Lower lobe of right lung (tissue), 2 donors: ENCODE results near the gene GRIK4. TPM values are rescaled to one million over a fixed set of nuclear protein-coding genes. Genes with fewer than 3 reads are reported as not detected.

ENCODE experiments used
- ATAC-seq, 2 donors: fragments of 200-7000 bp; cut with Tn5 transposase; one replicate each; pipeline ENCODE4 v1.9.1; 2020 to 2022; ENCODE audit warnings: mild to moderate bottlenecking in 2 of 2, moderate library complexity in 2 of 2
- DNase-seq: peaks from one replicate; pipeline ENCODE4 v3.0.0-alpha.2; 2020
- H3K27ac ChIP-seq: fragments of 200-600 bp; one replicate; pipeline ENCODE4 v1.8.0; 2022
- H3K27me3 ChIP-seq: fragments of 200-600 bp; one replicate; pipeline ENCODE4 v1.8.0; 2022; ENCODE audit warnings: low read depth
- H3K36me3 ChIP-seq: fragments of 200-600 bp; one replicate; pipeline ENCODE4 v1.8.0; 2022; ENCODE audit warnings: mild to moderate bottlenecking
- H3K4me1 ChIP-seq: fragments of 200-600 bp; one replicate; pipeline ENCODE4 v1.8.0; 2022
- H3K4me3 ChIP-seq: fragments of 200-600 bp; one replicate; pipeline ENCODE4 v1.8.0; 2022; ENCODE audit warnings: mild to moderate bottlenecking
- H3K9me3 ChIP-seq: fragments of 200-600 bp; one replicate; pipeline ENCODE4 v1.8.0; 2022
- intact Hi-C: fragments of 100-400 bp; cut with DNase I; formaldehyde crosslinking; loops from one replicate; pipeline ENCODE4 v1.11.0; 2022
- total RNA-seq: library from RNA; stranded (reverse); fragmentation: NEBNext Ultra II Directional; extraction: Animal tissue kit (Norgen Biotek cat#: 25700); gene quantifications from one replicate; pipeline ENCODE4 v1.2.1, GENCODE V29; 2021
- TF ChIP-seq, protein P1 (sequence below): fragments of 200-600 bp; IDR thresholded peaks from one replicate; pipeline ENCODE4 v1.8.0; 2022; ENCODE audit warnings: antibody characterized with exemption, mild to moderate bottlenecking
- donor health status: DM: no; HTN: yes; CAD: no; lungs with severe emphysema.

The GRIK4 gene
- total RNA-seq, 1 donor from 2014 or later = 2.2 TPM

- ATAC-seq (no peak), DNase-seq (no peak)
- TF ChIP-seq, protein P1, sequence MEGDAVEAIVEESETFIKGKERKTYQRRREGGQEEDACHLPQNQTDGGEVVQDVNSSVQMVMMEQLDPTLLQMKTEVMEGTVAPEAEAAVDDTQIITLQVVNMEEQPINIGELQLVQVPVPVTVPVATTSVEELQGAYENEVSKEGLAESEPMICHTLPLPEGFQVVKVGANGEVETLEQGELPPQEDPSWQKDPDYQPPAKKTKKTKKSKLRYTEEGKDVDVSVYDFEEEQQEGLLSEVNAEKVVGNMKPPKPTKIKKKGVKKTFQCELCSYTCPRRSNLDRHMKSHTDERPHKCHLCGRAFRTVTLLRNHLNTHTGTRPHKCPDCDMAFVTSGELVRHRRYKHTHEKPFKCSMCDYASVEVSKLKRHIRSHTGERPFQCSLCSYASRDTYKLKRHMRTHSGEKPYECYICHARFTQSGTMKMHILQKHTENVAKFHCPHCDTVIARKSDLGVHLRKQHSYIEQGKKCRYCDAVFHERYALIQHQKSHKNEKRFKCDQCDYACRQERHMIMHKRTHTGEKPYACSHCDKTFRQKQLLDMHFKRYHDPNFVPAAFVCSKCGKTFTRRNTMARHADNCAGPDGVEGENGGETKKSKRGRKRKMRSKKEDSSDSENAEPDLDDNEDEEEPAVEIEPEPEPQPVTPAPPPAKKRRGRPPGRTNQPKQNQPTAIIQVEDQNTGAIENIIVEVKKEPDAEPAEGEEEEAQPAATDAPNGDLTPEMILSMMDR = no peak
- H3K4me3 ChIP-seq = no peak overlapping the region
- H3K27ac ChIP-seq = no peak overlapping the region
- intact Hi-C loops = no loop called here
- H3K36me3 ChIP-seq = no peaks in the 10 kb centered on the region
- H3K4me1 ChIP-seq = no peaks in the 10 kb centered on the region
- no peaks in the 10 kb centered on the region for H3K27me3 ChIP-seq
- no peaks in the 10 kb centered on the region for H3K9me3 ChIP-seq
Measured at GRCh38 chr11:120882175-120882574, 370.6 kb downstream of the GRIK4 start.

- no peaks in the 10 kb centered on the region for H3K27me3 ChIP-seq
- intact Hi-C loops = no loop called here
- H3K4me1 ChIP-seq = no peaks in the 10 kb centered on the region
- DNase-seq (no peak), ATAC-seq (no peak)
- TF ChIP-seq, protein P1 = no peak
- no peaks in the 10 kb centered on the region for H3K9me3 ChIP-seq
- H3K27ac ChIP-seq = no peak overlapping the region
- no peak overlapping the region for H3K4me3 ChIP-seq
- H3K36me3 ChIP-seq = no peaks in the 10 kb centered on the region
Measured at GRCh38 chr11:120883404-120884080, 372.0 kb downstream of the GRIK4 start.

DNA sequence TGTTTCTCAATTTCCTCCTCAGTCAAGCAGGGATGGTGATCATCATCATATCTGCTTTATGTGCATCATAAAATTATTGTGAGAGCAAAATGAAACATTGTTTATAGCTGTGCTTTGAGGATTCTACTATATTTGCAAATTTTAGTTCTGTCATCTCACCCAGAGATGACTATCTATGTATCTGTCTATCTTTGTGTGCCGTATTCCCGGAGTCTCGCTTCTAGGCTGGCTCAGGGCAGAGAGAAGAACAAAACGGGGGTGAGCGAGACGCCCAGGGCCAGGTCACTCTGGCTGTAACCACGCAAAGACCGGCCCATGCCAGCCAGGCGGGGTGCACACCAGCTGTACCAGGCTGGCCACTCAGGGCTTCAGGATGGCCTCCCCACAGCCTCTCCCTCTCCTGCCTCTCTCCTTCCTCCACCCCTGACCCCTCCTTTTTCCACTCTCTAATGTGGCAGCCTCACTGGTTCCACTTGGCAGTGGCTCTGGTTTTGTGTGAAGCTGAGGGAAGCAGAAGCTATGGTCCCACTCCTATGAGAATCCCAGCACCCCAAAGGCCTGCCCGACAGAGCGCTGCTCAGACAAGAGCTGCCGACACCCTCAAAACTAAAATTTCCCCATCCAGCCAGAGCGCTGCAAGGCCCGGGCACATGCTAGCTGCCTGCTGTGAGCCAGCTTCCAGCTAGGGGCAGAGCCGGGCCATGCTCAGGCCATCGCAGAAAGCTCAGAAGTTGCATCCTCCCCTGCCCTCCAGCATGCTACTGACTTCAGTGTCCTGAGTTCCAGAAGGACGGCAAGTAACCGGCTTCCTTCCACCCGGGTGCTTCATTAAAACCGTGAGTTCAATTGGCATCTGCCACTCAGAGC is 372.8 kb downstream of the GRIK4 start:
- H3K36me3 ChIP-seq = no peaks in the 10 kb centered on the region
- H3K27me3 ChIP-seq = no peaks in the 10 kb centered on the region
- ATAC-seq = no peak
- intact Hi-C loops = no loop called here
- no peak for DNase-seq
- no peak overlapping the region for H3K27ac ChIP-seq
- no peaks in the 10 kb centered on the region for H3K4me1 ChIP-seq
- no peak overlapping the region for H3K4me3 ChIP-seq
- H3K9me3 ChIP-seq = no peaks in the 10 kb centered on the region
- TF ChIP-seq, protein P1 = no peak

DNA sequence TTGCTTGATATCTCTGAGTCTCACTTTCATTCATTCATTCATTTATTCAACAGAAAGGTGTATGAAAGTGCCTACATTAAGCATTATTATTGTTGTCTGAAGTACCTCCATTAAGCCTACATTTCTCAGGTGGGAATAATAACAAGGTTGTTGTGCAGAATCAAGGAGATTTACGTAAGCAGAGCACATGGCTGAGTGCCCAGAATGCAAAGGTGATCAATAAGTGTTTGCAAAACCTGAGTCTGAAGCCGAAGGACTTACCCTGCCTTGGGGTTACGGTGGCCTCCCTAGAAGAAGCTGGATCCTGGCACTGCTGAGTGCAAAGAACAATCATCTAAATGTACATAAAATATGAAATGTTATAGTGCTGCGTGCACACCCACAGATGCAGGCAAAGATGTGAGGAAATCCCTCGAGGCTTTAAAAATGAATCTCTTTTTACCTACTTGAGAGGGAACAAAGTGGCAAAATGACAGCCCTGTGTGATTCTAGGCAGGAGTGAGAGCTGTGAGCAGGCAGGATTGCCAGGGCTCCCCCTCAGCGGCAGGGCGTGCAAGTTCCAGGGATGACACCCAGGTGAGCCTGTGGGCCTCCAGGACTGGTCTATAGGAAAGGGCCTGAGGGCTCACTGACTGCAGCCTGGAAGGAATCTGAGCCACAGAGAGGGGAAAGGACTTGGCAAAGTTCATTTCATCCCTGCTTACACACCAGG is 379.2 kb downstream of the GRIK4 start:
- no peaks in the 10 kb centered on the region for H3K4me1 ChIP-seq
- no peak overlapping the region for H3K27ac ChIP-seq
- ATAC-seq (no peak), DNase-seq (no peak)
- no peaks in the 10 kb centered on the region for H3K27me3 ChIP-seq
- H3K4me3 ChIP-seq = no peak overlapping the region
- TF ChIP-seq, protein P1 = no peak
- H3K36me3 ChIP-seq = no peaks in the 10 kb centered on the region
- no peaks in the 10 kb centered on the region for H3K9me3 ChIP-seq
- intact Hi-C loops = no loop called here

DNA sequence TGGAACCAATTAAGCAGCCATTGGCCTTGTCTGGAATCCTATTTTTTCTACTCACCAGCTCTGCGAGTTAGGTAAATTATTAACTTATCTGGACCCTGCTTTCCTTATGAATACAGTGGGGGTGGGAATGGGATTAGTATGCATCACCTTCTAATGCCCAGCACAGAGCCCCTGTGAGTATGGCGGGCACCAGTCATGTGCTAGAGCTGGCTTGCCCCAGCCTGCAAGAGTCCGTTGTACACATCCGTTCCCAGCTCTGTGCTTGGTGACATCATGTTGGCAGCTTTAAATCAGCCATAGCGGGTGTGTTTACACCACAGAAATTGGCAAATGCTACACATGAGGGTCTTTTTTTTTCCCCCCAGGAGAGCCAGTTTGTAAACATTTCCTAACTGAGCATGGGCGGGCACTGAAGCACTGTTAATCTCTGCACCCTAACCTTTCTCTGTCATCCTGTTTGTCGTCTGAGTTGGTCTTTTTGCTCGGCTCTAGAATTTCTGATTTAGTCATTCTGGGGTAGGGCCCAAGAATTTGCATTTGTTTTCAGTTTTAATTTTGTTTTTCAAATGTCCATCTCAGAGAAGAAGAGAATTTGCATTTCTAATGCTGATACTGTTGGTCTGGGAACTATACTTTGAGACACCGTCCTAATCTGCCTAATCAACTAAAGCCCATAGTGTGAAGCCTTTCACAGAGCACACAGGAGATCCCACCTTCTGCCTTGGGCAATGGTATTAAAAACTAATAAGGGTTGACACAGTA is 382.1 kb downstream of the GRIK4 start:
- DNase-seq = no peak
- Histone ChIP-seq H3K27ac (no peak overlapping the region), H3K36me3 (no peaks in the 10 kb centered on the region), H3K27me3 (no peaks in the 10 kb centered on the region), H3K4me3 (no peak overlapping the region), H3K9me3 (no peaks in the 10 kb centered on the region), H3K4me1 (no peaks in the 10 kb centered on the region)
- intact Hi-C loops = no loop called here
- TF ChIP-seq, protein P1 = no peak
- no peak for ATAC-seq
